ENCODE results near the gene C1orf210.
A peak's percentile ranks its signal among the peaks of the same experiment; 100 is the strongest.

Gene C1orf210

GRCh38 chr1:43302721-43303470 lies 17.5 kb upstream of the C1orf210 start:
- Histone ChIP-seq H3K4me3 (ENCODE audit: low read depth in 1 of 2, low read length in 2 of 2) (peak overlapping the region; percentile 2 to 16), H3K27ac (ENCODE audit: low read length) (no peak overlapping the region), H3K9me3 (ENCODE audit: control insufficient read depth in 1 of 2, low read length in 2 of 2) (no peaks in the 10 kb centered on the region), H3K27me3 (ENCODE audit: low read depth, low read length) (no peaks in the 10 kb centered on the region), H3K4me1 (ENCODE audit: control insufficient read depth in 1 of 2, insufficient read depth in 2 of 2, low read length in 2 of 2) (no peaks in the 10 kb centered on the region), H3K36me3 (ENCODE audit: control insufficient read depth in 1 of 2, insufficient read depth in 2 of 2, low read length in 2 of 2) (no peaks in the 10 kb centered on the region)

GRCh38 chr1:43302201-43302600 lies 16.8 kb upstream of the C1orf210 start:
- Histone ChIP-seq H3K4me1 (ENCODE audit: control insufficient read depth in 1 of 2, insufficient read depth in 2 of 2, low read length in 2 of 2) (no peaks in the 10 kb centered on the region), H3K36me3 (ENCODE audit: control insufficient read depth in 1 of 2, insufficient read depth in 2 of 2, low read length in 2 of 2) (no peaks in the 10 kb centered on the region), H3K9me3 (ENCODE audit: control insufficient read depth in 1 of 2, low read length in 2 of 2) (no peaks in the 10 kb centered on the region), H3K27ac (ENCODE audit: low read length) (no peak overlapping the region), H3K4me3 (ENCODE audit: low read depth in 1 of 2, low read length in 2 of 2) (peak overlapping the region; percentile 2 to 16), H3K27me3 (ENCODE audit: low read depth, low read length) (no peaks in the 10 kb centered on the region)

DNA sequence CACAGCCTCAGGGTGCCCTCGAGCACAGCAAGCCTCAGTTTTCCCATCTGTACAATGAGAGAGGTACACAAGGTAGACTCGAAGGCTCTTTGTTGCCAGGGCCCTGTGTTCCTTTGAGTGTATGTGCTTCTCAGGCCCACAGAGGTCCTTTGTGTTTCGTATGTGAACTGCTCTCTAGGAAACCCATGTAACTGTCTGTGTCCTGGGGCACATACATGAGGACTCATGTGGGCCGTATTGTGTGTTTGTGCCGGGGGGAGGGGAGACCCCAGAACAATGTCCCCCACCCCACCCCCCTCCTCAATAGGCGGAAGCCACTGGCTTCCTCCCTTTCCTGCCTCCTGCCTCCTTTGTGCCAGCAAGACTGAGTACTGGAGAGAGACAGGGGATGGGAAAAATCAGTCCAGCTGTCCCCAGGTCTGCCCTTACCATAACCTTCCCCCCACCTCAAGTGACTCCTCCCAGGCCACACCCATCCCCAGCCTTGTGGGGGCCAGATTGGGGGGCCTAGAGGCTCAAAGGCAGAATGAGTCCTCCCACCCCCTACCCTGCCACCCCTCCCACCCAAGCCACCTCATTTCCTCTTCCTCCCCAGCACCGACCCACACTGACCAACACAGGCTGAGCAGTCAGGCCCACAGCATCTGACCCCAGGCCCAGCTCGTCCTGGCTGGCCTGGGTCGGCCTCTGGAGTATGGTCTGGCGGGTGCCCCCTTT lies 15.2 kb upstream of the C1orf210 start, which contains the start of gene TIE1:
TSS of gene TIE1 (plus strand) at position 605 of the 717 bp plus-strand sequence. CDS start at position 695, 90 bp downstream.
- peaks cover 0 to 5% of the 10 kb centered on the region in 2 donors for H3K4me1 ChIP-seq (ENCODE audit: control insufficient read depth in 1 of 2, insufficient read depth in 2 of 2, low read length in 2 of 2)
- H3K4me3 ChIP-seq (ENCODE audit: low read depth in 1 of 2, low read length in 2 of 2), result peak within 1 kb of the TSS in 1 of 2 donors; percentile 11
- H3K27ac ChIP-seq (ENCODE audit: low read length), result no peak within 1 kb of the TSS
- H3K36me3 ChIP-seq (ENCODE audit: control insufficient read depth in 1 of 2, insufficient read depth in 2 of 2, low read length in 2 of 2), result no peaks in the 10 kb centered on the region
- no peaks in the 10 kb centered on the region for H3K27me3 ChIP-seq (ENCODE audit: low read depth, low read length)
- no peaks in the 10 kb centered on the region for H3K9me3 ChIP-seq (ENCODE audit: control insufficient read depth in 1 of 2, low read length in 2 of 2)

DNA sequence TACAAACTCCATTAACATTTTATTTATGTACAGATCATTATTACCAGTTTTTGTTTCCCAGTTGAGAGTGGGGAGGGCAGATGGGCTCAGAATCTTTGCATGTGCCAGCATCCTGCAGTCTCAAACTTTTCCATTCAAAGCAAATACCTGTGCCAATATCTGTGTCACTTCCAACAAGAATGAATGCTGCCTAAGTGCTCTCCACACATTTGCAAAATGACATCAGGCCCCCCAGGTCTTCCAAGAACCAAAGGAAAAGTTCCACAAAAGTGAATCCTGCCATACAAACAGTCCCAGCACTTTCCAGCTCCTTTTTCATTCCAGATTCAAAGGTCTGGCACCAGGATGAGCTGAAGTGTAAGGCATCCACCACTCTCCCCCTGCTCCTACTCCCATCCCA lies 13.7 kb upstream of the C1orf210 start:
- Histone ChIP-seq H3K4me3 (ENCODE audit: low read depth in 1 of 2, low read length in 2 of 2) (no peak overlapping the region), H3K4me1 (ENCODE audit: control insufficient read depth in 1 of 2, insufficient read depth in 2 of 2, low read length in 2 of 2) (peaks cover 4 to 13% of the 10 kb centered on the region in 2 donors), H3K36me3 (ENCODE audit: control insufficient read depth in 1 of 2, insufficient read depth in 2 of 2, low read length in 2 of 2) (no peaks in the 10 kb centered on the region), H3K27ac (ENCODE audit: low read length) (no peak overlapping the region), H3K27me3 (ENCODE audit: low read depth, low read length) (no peaks in the 10 kb centered on the region), H3K9me3 (ENCODE audit: control insufficient read depth in 1 of 2, low read length in 2 of 2) (no peaks in the 10 kb centered on the region)

- Histone ChIP-seq H3K4me1 (ENCODE audit: control insufficient read depth in 1 of 2, insufficient read depth in 2 of 2, low read length in 2 of 2) (peaks cover 7 to 13% of the 10 kb centered on the region in 2 donors), H3K27me3 (ENCODE audit: low read depth, low read length) (no peaks in the 10 kb centered on the region), H3K9me3 (ENCODE audit: control insufficient read depth in 1 of 2, low read length in 2 of 2) (no peaks in the 10 kb centered on the region), H3K4me3 (ENCODE audit: low read depth in 1 of 2, low read length in 2 of 2) (no peak overlapping the region), H3K27ac (ENCODE audit: low read length) (no peak overlapping the region), H3K36me3 (ENCODE audit: control insufficient read depth in 1 of 2, insufficient read depth in 2 of 2, low read length in 2 of 2) (no peaks in the 10 kb centered on the region)
Measured at GRCh38 chr1:43298055-43298454, 12.7 kb upstream of the C1orf210 start.

DNA sequence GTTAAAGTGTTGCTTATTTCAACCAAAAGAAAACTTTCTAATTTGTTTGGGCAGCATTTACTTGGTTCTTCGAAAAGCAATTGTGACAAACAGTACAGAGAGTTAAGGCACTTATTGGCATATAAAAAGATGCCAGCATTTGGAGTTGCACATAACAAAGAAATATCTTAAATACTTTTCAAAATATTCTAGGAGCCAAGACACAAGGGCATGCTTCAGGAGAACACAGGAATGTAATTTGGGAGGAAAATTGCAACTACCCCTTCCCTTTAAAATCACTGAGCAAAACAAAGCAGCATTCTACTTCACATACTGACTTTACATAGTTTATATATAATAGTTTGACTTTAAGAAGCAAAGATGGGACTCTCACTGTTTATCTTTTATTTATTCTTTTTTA lies 10.8 kb upstream of the C1orf210 start:
- Histone ChIP-seq H3K4me1 (ENCODE audit: control insufficient read depth in 1 of 2, insufficient read depth in 2 of 2, low read length in 2 of 2) (peaks cover 7 to 13% of the 10 kb centered on the region in 2 donors), H3K4me3 (ENCODE audit: low read depth in 1 of 2, low read length in 2 of 2) (no peak overlapping the region), H3K27ac (ENCODE audit: low read length) (peak overlapping the region; percentile 69), H3K27me3 (ENCODE audit: low read depth, low read length) (no peaks in the 10 kb centered on the region), H3K9me3 (ENCODE audit: control insufficient read depth in 1 of 2, low read length in 2 of 2) (no peaks in the 10 kb centered on the region), H3K36me3 (ENCODE audit: control insufficient read depth in 1 of 2, insufficient read depth in 2 of 2, low read length in 2 of 2) (no peaks in the 10 kb centered on the region)

DNA sequence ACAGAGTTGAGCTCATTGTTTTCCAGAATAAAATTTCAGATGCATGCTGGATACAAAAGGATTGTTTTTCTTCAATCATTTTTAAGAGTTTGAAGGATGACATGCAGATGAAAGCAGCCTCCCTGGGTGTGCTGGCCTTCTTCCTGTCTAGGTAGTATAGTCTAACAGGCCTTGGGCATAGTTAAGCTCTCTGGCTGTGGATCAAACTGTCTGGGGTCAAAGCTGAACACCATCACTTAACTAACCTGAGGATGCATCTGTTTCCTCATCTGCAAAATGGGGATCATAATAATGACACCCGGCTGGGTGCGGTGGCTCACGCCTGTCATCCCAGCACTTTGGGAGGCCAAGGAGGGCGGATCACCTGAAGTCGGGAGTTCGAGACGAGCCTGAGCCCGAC lies 9.4 kb upstream of the C1orf210 start:
- Histone ChIP-seq H3K36me3 (ENCODE audit: control insufficient read depth in 1 of 2, insufficient read depth in 2 of 2, low read length in 2 of 2) (no peaks in the 10 kb centered on the region), H3K4me3 (ENCODE audit: low read depth in 1 of 2, low read length in 2 of 2) (no peak overlapping the region), H3K9me3 (ENCODE audit: control insufficient read depth in 1 of 2, low read length in 2 of 2) (no peaks in the 10 kb centered on the region), H3K4me1 (ENCODE audit: control insufficient read depth in 1 of 2, insufficient read depth in 2 of 2, low read length in 2 of 2) (peaks cover 7 to 13% of the 10 kb centered on the region in 2 donors), H3K27me3 (ENCODE audit: low read depth, low read length) (no peaks in the 10 kb centered on the region), H3K27ac (ENCODE audit: low read length) (no peak overlapping the region)

DNA sequence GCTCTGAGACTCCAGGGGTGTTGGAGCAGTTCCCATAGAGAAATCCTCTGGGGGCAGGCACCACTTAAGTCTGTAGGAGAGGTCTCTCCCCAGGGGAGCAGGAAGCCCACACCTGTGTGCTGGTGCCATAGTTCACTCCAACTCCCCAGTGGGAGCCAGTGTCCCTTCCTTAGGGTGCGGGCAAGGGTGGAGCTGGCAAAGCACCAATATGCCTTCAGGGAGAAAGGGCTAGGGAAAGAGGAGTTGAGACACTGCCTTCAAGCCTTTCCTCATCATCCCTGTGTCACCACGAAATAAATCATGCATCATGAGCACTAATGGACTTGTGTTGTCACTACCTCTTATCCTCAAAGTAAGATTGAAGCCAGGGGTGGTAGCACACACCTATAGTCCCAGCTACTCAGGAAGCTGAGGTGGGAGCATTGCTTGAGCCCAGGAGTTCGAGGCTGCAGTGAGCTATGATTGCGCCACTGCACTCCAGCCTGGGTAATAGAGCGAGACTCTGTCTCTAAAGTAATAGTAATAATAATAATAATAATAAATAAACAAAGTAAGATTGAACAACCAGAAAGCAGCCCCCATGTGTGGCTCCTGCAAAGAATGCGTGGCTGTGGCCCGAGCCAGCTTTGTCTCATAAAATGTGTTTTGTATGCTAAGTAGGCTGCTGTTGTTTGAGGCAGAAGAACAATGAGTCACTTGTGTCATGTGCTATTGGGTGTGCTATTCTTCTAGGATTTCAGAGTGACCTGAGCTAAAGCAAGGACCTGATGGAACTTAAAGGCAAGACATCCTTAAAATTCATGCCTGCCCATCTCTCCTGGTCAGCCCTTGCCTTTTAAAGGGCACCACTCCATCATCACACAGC lies 8.7 kb upstream of the C1orf210 start:
- Histone ChIP-seq H3K36me3 (ENCODE audit: control insufficient read depth in 1 of 2, insufficient read depth in 2 of 2, low read length in 2 of 2) (no peaks in the 10 kb centered on the region), H3K4me3 (ENCODE audit: low read depth in 1 of 2, low read length in 2 of 2) (no peak overlapping the region), H3K4me1 (ENCODE audit: control insufficient read depth in 1 of 2, insufficient read depth in 2 of 2, low read length in 2 of 2) (peaks cover 7 to 13% of the 10 kb centered on the region in 2 donors), H3K9me3 (ENCODE audit: control insufficient read depth in 1 of 2, low read length in 2 of 2) (no peaks in the 10 kb centered on the region), H3K27me3 (ENCODE audit: low read depth, low read length) (no peaks in the 10 kb centered on the region), H3K27ac (ENCODE audit: low read length) (no peak overlapping the region)

GRCh38 chr1:43293176-43293575 lies 7.8 kb upstream of the C1orf210 start:
- H3K4me1 ChIP-seq (ENCODE audit: control insufficient read depth in 1 of 2, insufficient read depth in 2 of 2, low read length in 2 of 2), result peaks cover 7 to 13% of the 10 kb centered on the region in 2 donors
- no peaks in the 10 kb centered on the region for H3K27me3 ChIP-seq (ENCODE audit: low read depth, low read length)
- H3K27ac ChIP-seq (ENCODE audit: low read length), result no peak overlapping the region
- no peak overlapping the region for H3K4me3 ChIP-seq (ENCODE audit: low read depth in 1 of 2, low read length in 2 of 2)
- no peaks in the 10 kb centered on the region for H3K9me3 ChIP-seq (ENCODE audit: control insufficient read depth in 1 of 2, low read length in 2 of 2)
- H3K36me3 ChIP-seq (ENCODE audit: control insufficient read depth in 1 of 2, insufficient read depth in 2 of 2, low read length in 2 of 2), result no peaks in the 10 kb centered on the region

GRCh38 chr1:43292679-43293078 lies 7.3 kb upstream of the C1orf210 start:
- Histone ChIP-seq H3K9me3 (ENCODE audit: control insufficient read depth in 1 of 2, low read length in 2 of 2) (no peaks in the 10 kb centered on the region), H3K36me3 (ENCODE audit: control insufficient read depth in 1 of 2, insufficient read depth in 2 of 2, low read length in 2 of 2) (no peaks in the 10 kb centered on the region), H3K4me3 (ENCODE audit: low read depth in 1 of 2, low read length in 2 of 2) (no peak overlapping the region), H3K27ac (ENCODE audit: low read length) (no peak overlapping the region), H3K4me1 (ENCODE audit: control insufficient read depth in 1 of 2, insufficient read depth in 2 of 2, low read length in 2 of 2) (peaks cover 7 to 13% of the 10 kb centered on the region in 2 donors), H3K27me3 (ENCODE audit: low read depth, low read length) (no peaks in the 10 kb centered on the region)

DNA sequence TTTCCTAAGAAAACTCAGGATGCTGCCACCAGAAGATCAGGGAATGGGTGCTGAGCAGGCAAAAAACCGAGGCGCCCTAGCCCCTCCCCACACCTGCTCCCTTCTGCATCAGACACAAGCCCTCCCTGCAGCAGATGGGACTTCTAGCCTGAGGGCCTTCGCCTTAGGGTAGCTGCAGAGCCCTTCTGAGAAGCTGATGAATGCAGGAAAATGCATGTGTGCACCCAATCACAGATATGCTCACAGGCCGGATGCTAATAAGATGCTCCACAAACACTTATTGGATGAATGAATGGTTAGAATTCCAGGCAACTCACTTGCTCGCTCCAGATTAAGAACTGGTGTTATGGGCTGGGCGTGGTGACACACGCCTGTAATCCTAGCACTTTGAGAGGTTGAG lies 6.8 kb upstream of the C1orf210 start:
- Histone ChIP-seq H3K4me1 (ENCODE audit: control insufficient read depth in 1 of 2, insufficient read depth in 2 of 2, low read length in 2 of 2) (peaks cover 7 to 13% of the 10 kb centered on the region in 2 donors), H3K27me3 (ENCODE audit: low read depth, low read length) (no peaks in the 10 kb centered on the region)

More for the DNA sequence above, 6.8 kb upstream of the C1orf210 start:
- Histone ChIP-seq H3K9me3 (ENCODE audit: control insufficient read depth in 1 of 2, low read length in 2 of 2) (no peaks in the 10 kb centered on the region), H3K36me3 (ENCODE audit: control insufficient read depth in 1 of 2, insufficient read depth in 2 of 2, low read length in 2 of 2) (no peaks in the 10 kb centered on the region), H3K27ac (ENCODE audit: low read length) (no peak overlapping the region), H3K4me3 (ENCODE audit: low read depth in 1 of 2, low read length in 2 of 2) (no peak overlapping the region)

Measured in muscle layer of duodenum (tissue), 2 donors.